ENCODE data around the gene KCNJ8.
"Not testable (repeated sequence)": the region's sequence is repeated elsewhere in the genome, so short reads cannot be mapped to it uniquely, and the experiment has no call there.

The KCNJ8 gene

DNA sequence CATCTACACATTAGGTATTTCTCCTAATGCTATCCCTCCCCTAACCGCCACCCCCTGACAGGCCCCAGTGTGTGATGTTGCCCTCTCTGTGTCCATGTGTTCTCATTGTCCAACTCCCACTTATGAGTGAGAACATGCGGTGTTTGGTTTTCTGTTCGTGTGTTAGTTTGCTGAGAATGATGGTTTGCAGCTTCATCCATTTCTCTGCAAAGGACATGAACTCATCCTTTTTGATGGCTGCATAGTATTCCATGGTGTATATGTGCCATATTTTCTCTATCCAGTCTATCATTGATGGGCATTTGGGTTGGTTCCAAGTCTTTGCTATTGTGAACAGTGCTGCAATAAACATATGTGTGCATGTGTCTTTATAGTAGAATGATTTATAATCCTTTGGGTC lies 8.2 kb upstream of the KCNJ8 start:
- DNase-seq: not testable (repeated sequence)

DNA sequence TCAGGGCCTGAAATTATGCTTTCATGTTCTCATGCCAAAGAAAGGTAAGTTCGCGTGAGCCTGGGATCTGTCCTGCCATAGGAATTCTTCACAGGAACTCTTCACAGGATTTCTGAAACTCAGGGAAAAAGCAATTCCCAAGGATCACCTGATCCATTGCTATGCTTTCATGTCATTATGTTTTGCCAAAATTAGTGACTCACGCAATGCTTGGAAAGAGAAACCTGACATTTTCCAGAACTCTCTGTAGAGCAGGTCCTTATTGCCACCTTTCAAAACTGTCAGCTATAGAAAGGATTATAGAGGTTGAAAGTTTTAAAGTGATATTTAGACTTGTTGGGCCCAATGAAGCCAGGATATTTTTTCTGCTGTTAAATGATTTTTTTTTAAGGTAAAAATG lies 6.3 kb upstream of the KCNJ8 start:
- no peak for DNase-seq

DNA sequence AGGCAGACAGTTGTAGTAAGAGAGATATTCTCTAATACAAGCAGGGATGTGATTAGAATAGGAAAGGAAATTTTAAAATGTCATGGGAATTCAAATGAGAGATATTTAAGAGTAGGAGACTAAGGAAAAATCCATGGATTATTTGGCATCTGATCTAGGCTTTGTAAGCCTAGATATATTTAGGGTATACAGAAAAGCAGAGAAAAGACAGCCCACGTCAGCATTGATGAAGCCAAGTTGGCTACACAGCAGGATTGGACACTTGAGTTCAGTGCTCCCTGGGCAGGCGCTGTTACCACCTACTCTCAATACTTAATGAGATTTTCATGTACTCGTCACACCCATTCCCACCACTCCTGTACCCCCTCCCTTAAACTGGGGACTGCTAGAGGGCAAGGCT lies 1.7 kb upstream of the KCNJ8 start:
- DNase-seq: no peak

DNA sequence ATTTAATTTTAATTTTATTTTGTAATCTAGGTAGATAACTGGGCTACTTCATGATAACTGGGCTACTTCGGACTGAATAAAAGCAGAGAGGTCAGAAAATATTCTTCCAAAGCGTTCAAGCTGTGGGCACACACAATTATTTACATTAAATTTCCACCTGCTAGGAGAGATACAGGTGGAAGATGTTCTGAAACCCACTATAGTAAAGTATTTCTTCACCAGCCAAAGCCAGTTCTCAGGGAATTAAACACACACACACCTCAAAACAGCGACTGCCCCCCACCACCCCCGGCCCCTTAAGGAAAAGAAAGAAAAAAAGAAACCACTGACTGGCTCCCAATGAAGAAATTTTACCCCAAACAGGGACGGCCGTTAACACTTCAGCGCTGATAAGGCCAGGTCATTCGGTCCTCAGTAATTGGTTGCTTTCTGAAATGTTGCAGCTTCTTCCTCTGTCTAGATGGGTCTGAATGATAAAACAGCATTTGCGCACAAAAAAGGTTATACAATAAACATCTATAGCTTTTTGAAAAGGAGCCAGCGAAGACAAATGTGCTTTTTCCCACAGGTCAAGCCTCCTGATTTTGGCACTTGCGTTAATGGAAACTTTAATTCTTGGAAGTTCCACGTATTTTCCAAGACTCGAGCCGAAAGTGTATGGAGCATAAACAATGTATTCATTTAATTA lies 771 bp upstream of the KCNJ8 start:
- DNase-seq: no peak

DNA sequence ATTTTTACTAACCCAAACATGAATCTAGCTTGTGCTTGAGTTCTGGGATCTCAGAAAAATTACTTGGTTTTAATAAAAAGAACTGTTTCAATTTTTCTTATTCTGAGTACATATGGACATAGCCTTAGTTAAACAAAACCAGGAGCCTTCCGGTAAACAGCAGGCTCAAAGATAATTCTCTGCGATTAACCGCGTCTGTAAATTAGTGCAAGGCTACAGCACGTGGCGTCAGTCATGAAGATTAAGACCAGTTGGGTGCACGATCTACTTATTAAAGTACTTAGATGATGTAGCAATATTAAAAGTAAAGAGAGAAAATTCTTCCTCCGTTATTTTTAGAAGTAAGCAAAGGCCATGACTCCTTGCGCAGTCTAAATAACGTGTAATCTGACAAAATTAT lies 700 bp downstream of the KCNJ8 start:
- no peak for DNase-seq

DNA sequence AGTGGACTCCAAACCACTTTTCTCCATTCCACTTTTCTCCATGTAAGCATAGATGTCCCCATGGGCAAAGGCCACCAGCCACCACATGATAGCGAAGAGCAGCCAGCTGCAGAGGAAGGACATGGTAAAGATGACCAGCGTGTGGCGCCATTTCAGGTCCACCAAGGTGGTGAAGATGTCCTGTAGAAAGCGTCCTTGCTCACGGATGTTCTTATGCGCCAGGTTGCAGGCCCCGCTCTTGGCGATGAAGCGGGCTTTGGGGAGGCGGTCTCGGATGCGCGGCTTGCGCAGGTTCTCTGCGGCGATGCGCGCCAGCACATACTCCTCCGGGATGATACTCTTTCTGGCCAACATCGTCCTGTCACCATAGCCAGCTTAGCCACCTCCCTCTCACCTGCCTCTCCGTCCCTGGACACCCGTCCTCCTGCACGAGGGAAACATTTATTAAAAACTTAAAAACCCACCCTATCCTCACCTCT lies 1.2 kb downstream of the KCNJ8 start:
- no peak for DNase-seq

DNA sequence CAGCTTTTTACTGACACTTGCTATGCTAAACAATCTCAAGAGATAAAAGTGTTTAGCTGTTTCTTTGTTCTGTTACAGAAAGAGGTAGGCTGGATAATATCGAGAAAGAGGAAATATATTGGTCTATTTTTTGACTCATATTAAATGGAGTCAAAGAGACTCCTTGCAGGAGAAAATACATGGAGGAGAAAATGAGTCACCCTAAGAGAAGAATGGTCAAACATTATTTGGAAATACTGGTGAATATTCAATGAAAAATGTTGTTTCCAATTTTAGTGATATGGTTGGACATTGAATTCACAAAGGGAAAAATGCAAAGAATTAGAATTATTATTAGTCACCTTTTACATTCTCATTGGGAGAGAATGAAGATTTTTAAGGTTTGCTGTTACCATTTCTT lies 3.2 kb downstream of the KCNJ8 start:
- no peak for DNase-seq

DNA sequence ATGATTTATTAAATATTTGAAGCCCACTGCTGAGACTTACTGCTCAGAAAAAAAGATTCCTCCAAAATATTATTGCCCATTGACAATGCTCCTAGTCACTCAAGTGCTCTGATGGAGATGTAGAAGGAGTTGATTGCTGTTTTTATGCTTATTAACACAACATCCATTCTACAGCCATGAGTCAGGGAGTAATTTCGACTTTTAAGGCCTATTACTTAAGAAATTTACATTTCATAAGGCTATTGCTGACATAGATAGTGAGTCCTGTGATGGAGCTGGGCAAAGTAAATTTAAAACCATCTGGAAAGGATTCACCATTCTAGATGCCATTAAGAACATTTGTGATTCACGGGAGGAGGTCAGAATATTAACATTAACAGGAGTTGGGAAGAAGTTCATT lies 5.2 kb downstream of the KCNJ8 start:
- DNase-seq: no peak

DNA sequence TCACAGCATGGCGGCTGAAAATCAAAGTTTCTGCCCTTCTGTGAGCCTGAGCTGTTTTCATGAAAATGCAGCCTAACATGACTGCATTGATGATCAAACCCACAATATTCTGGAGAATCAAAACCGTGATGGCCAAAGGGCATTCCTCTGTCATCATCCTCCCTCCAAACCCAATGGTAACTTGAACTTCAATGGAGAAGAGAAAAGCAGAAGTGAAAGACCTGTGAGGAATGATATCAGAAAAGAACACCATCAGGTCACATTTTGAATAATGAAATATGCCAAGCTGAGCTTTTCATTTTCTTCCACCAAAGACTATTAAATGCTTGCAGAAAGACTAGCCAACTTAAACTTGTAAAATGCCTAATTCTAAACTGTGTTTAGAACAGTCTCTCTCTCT lies 8.1 kb downstream of the KCNJ8 start:
- no peak for DNase-seq

DNA sequence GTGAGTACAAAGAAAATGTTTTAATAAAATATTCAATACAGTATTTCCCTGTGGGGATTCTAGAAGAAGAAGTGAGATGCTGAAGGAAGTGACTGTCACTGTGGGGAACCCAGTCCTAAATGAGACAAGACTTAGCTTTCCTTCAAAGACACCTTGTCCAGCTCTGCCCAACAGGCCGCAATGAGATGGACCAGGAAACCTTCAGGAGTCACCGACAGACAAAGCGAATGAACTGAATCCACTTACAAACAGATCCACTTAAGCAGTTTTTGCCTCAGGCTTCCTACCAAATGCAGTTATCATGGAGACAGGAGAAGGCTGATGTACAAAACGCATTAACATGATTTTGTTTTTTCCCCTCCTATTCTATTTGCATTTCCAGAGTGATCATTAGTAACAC lies 9.6 kb downstream of the KCNJ8 start:
- DNase-seq: no peak

DNA sequence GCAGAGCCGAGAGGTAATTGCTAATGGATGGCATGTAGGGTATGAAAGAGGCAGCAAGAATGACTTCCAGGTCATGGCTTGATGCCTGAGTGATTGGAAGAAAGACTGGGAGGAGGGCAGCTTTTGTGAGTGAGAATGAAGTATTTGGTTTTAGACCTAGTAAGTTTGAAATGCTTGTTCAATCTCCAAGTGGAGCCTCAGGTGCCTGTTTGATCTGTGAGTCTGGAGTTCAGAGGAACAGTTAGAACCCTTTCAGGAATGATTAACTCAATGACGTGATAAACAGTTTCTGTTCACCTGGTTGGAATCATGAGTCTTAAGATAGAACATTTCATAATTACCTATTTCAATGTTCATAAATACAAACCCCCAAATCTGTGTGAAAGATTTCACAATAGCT lies 10.4 kb downstream of the KCNJ8 start:
- DNase-seq: no peak

DNA sequence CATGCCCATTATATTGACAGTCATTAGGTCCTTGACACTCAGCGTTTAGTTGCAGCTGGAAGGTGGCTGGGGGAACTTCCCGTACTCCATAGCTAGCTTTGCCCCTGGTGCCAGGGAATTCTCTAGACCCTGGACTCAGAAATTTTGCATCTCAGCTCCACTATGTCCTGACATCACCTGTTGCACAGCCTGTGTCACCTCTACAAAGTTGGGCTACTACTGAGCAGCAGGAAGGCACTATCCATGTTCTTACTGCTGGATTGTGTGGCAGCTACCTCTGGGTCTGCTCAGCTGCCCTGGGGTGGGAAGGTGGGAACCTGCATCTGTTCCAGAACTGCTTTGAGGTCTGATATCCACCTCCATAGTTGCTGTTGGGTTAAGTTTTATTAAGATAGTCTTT lies 11.0 kb downstream of the KCNJ8 start:
- DNase-seq: no peak

DNA sequence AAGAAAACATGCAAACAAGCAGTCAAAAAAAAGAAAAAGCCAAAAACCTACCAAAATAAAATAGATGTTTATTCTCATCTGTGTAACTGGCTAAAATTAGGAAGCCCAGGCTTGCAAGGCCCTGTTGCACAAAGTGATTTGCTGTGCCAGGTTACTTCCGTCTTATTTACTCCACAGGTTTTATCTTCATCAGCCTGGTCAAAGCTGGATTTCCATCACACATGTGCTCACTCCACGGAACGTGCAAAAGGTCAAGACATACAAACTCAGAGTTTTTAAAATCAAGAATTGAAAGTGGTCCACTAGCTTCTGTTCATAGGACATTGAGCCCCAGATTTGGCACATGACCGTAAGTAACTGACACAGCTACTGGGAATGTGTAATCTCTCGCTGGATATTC lies 14.8 kb downstream of the KCNJ8 start:
- DNase-seq: no peak

DNA sequence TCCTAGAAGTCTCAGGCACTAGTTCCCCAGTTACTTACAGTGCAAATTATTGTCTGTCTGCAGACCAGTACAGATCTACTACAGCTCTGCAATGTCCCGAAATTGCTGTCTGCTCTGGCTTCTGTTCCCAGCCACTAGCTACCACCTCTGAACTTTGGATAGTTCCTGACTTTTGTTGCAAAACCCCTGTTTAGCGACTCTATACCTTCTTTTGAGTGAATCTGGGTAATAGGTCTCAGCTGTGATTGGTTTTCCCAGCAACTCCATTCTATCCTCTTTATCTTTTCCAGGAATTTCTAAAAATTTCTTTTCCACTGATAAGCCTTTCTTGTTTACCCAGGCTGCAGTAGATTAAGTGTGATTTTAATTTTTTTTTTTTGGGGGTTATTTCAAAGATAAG lies 16.8 kb downstream of the KCNJ8 start:
- no peak for DNase-seq

DNA sequence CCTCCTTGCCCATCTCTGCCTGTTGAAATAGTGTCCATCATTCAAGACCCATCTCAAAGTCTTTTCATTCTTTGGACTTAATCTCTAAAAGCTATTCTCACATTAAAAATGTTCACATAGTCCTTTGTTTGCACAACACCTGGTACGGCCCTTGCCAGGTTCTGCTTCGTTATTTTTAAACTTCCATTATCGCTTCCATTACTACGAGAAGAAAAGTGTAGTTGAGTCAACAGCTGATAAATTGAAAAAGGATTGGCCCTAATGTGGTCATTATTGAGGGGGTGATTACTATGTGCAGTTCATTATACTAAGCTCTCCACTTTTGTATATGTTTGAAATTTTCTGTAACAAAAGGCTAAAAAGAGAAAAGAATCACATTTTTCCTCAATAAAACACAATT lies 17.8 kb downstream of the KCNJ8 start:
- DNase-seq: no peak

DNA sequence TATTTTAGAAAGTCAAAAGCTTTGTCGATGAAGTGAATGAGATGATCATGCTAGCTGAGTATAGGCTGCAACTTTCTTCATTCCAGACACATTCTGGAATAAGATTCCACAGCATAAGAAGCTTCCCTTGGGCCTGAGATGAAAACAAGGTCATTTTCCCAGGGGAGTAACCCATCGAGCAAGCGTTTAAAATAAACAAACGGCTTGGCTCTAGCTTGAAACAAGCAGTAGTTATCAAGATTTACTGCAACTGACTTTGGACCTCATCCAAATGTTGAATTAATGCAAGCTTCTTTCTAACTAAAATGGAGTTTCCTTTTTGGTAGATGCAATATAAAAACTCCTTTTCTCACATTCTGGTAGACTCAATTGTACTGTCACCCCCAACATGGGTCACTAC lies 23.0 kb downstream of the KCNJ8 start:
- DNase-seq: no peak

DNA sequence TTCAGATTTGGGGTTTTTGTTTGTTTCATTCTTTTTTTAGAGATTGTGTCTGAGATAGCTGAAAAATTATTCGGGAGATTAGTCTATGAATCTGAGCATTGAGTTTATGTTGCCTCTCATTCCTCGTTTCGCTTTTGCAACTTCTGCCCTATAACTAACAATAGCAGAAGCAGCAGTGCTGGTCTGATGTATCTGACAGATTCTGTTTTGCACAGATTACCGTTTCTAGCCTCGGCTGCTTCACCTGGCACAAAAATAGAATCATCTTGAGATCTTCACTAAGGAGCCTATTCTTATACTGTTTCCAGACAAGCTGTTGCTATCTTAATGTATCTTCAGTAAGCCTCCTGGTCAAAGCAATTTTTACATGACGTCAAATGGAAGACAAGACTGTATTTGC lies 29.2 kb downstream of the KCNJ8 start:
- no peak for DNase-seq

DNA sequence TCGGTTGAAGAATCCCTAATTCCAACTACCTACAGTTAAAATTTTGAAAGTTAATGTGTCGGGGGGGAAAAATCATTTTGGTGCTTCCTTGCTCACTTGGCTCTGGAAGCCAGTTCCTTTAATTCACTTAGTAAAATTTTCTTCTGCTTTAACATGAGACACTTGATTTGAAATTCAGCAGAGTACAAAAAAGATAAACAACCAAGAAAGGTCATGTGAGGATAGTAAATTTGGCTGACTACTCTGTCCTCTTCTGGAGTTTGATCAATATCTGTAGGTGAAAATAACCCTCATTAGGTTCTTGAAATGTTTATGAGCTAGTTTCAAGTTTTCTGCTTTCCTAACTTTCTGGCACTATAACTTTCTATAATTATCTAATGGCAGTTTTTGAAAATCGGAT lies 43.4 kb downstream of the KCNJ8 start:
- no peak for DNase-seq

DNA sequence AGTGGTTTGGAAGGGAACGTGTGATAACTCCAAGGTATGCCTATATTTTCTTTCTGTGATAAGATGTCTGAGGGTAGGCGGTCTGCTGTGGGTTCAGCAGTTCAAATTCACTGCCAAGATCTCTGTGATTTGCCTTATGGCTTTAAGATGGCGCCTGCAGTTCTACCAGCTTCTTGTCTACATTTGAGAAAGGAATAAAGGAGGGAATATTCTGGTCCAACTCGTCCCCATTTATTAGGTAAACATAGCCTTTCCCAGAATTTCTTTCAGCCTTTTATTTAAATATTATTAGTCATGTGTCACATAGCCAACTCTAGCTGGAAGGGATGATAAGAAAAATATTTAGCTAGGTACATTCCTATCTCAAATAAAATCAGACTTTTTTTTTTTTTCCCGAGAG lies 48.8 kb downstream of the KCNJ8 start:
- DNase-seq: no peak

DNA sequence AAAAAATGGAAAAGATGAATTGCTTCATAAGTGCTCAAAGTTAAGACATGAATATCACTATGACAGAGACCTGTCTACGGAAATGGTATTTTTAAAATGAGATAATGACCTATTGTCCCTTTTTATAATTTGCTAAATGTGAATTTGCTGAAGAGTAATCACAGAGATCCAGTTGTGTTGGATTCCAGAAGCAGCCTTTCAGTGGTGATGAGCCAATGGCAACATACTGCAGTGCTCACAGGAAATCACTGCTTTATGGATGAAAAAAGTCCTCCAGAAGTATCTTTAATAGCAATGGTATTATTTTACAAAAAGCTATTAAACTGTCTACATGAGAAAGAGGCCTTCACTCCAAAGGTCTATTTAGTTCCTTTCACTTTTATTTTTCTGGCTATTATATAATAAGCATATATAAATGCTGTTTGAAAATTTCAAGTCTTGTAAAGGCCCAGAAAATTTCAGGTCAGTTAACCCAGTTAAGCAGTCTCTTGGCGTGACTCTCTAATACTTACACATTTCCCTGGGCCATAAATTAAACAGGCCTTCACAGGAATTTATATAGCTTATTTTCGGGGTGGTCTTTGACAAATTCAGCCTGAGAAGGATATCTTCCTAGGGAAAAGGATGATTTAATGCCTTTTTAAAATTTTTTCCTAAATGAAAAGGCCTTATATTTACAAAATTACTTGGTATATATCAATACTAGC lies 55.4 kb downstream of the KCNJ8 start:
- no peak for DNase-seq

DNA sequence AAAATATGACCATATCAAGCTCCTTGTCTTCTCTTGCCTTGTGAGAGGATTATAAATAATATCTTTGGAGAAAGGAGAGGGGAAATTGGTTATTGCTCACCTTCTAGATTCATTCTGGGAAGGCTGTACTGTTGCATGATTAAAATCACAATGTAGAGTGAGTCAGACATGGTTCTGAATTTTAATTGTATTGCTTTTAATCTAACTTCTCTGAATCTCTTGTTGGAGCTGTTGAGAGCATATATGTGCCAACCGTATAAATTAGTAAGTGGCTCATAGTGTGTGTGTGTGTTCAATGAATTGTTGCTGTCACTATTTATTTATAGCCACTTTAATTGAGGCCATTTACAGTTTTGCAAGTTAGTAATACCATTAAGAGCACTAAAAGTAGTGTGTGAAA lies 56.1 kb downstream of the KCNJ8 start:
- no peak for DNase-seq

DNA sequence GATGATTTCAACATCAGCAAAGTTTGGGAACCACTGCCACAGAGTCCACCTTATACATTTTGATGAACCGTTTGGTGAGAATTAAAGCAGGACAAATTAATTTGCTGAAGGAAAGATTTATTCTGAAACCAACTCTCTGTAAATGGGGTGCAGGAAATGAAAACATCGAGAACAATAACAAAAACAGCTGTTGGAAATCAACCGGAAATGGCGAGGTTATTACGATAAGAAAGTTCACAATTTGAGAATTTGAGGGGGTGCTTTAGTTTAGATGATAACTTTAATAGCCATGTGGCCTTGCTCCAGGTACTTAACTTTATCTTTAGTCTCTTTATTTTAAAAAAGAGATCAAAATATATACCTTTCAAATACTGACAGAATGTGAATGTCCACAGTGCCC lies 56.7 kb downstream of the KCNJ8 start:
- no peak for DNase-seq

DNA sequence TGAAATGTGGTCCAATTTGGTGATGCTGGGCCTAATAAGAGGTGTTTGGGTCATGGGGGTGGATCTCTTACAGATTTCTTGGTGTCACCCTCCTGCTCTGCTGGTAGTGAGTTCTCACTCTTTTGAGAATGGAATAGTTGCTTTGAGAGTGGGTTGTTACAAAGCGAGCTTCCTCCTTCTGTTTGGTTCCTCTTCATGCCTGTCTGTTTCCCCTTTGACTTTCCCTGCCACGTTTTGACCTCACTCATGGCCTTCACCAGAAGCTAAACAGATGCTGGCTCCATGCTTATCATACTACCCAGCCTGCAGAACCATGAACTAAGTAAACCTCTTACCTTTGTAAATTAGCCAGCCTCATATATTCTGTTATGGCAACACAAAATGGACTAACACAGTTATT lies 59.1 kb downstream of the KCNJ8 start:
- no peak for DNase-seq

Measured in NCI-H1092 (cell line).